Osteocyte (in vitro differentiated cells): ENCODE measurements around the gene HTR6. TPM values are rescaled to one million over a fixed set of nuclear protein-coding genes. Genes with fewer than 3 reads are reported as not detected.

ENCODE experiments used
- DNase-seq: peaks from one replicate; pipeline ENCODE4 v3.0.0; 2021; ENCODE audit warnings: mixed read lengths; ENCODE audit not compliant: unreplicated experiment; ENCODE audit errors: extremely low spot score
- H3K27ac Mint-ChIP-seq: one replicate; pipeline ENCODE4 v1.8.0; 2021; ENCODE audit warnings: mild to moderate bottlenecking, mixed read lengths; ENCODE audit not compliant: unreplicated experiment
- H3K27me3 Mint-ChIP-seq: one replicate; pipeline ENCODE4 v1.8.0; 2021; ENCODE audit warnings: mixed read lengths; ENCODE audit not compliant: unreplicated experiment
- H3K36me3 Mint-ChIP-seq: one replicate; pipeline ENCODE4 v1.8.0; 2021; ENCODE audit warnings: mixed read lengths; ENCODE audit not compliant: unreplicated experiment
- H3K4me1 Mint-ChIP-seq: one replicate; pipeline ENCODE4 v1.8.0; 2021; ENCODE audit warnings: mixed read lengths; ENCODE audit not compliant: unreplicated experiment
- H3K4me3 Mint-ChIP-seq: one replicate; pipeline ENCODE4 v1.8.0; 2021; ENCODE audit warnings: mild to moderate bottlenecking, moderate library complexity, mixed read lengths; ENCODE audit not compliant: unreplicated experiment
- H3K9me3 Mint-ChIP-seq: one replicate; pipeline ENCODE4 v1.8.0; 2021; ENCODE audit warnings: mixed read lengths; ENCODE audit not compliant: unreplicated experiment
- total RNA-seq: library from RNA; stranded (reverse); gene quantifications from 2 replicates; pipeline ENCODE4 v1.2.1, GENCODE V29; 2021
- TF ChIP-seq, protein P1 (sequence below): fragments of 200-600 bp; sonication (generic); IDR thresholded peaks from 2 replicates; pipeline ENCODE4 v1.5.0; 2021; ENCODE audit warnings: antibody characterized with exemption, mild to moderate bottlenecking, moderate library complexity

HTR6 gene
- total RNA-seq, 1 donor from 2014 or later: 0.16 TPM

DNA sequence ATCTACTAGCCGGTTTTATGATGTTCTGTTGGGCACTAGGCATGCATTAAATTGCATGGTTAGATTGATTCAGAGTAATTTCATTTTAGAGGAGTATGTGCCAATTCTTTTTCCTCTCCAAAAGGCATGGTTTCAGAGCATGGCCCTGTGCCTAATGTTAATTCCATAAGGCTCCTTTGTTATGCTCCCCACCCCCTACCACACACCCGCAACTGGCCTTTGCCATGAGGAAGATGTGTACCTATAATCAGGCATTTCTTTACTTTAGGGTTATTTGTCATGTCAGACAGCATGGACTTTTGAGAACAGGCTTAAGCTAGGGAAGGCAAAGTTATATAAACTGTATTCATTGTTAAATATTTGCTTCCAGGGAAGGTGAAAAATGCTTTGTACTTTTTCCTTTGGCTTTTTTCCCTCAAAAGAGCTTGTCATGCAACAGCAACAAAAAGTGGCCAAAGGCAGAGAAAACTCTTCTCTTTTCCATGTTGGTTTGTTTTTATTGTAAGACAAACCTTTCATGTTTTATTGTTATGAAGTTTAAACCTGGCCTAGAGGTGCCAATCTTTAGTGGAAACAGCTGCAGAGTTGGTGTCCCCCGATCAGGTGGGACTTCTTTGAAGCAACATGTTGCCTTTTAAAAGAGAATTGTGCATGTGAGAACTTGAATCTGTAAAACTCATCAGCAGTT is 44.8 kb upstream of the HTR6 start:
- Mint-ChIP-seq H3K4me3 (no peak overlapping the region), H3K36me3 (peaks cover 21% of the 10 kb centered on the region), H3K27ac (peak overlapping the region; percentile 71), H3K27me3 (no peaks in the 10 kb centered on the region), H3K9me3 (no peaks in the 10 kb centered on the region), H3K4me1 (peaks cover 82% of the 10 kb centered on the region)
- DNase-seq: no peak
- TF ChIP-seq, protein P1, sequence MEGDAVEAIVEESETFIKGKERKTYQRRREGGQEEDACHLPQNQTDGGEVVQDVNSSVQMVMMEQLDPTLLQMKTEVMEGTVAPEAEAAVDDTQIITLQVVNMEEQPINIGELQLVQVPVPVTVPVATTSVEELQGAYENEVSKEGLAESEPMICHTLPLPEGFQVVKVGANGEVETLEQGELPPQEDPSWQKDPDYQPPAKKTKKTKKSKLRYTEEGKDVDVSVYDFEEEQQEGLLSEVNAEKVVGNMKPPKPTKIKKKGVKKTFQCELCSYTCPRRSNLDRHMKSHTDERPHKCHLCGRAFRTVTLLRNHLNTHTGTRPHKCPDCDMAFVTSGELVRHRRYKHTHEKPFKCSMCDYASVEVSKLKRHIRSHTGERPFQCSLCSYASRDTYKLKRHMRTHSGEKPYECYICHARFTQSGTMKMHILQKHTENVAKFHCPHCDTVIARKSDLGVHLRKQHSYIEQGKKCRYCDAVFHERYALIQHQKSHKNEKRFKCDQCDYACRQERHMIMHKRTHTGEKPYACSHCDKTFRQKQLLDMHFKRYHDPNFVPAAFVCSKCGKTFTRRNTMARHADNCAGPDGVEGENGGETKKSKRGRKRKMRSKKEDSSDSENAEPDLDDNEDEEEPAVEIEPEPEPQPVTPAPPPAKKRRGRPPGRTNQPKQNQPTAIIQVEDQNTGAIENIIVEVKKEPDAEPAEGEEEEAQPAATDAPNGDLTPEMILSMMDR: no peak

GRCh38 chr1:19620786-19621185 is 43.9 kb upstream of the HTR6 start:
- no peak for DNase-seq
- Mint-ChIP-seq H3K4me1 (peaks cover 75% of the 10 kb centered on the region), H3K4me3 (no peak overlapping the region), H3K27me3 (no peaks in the 10 kb centered on the region), H3K27ac (peak overlapping the region; percentile 72), H3K9me3 (no peaks in the 10 kb centered on the region), H3K36me3 (peaks cover 18% of the 10 kb centered on the region)
- TF ChIP-seq, protein P1: no peak

DNA sequence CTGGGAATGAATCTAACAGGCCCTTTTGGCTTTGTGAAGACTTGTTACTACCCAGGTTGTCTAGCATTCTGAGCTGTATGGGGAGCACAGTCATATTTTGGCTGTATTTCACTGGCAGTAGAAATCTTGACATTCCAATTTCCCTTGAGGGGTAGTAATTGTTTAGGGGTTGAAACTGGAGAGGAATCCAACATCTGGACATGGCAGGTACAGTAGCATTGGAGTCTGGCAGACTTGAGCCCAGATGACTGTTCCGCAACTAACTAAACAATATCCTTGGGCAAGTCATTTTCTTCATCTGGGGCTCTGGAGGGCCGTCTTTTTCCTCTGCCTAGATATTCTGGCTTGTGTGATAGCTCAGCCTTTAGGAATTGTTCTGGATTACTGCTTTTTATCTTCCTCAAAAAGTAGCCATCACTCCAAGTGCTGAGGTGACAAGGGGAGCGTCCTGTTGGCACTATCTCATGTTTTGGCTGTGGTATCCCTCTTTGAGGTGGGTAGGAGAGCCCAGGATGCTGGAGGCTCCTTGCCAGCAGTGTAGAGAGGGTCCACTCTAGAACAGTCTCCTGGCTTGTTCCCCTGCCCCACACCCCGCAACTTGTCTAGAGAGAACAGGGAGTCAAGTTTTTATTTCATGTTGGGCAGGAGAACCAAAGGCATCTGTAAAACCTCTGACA is 43.3 kb upstream of the HTR6 start:
- no peak for DNase-seq
- TF ChIP-seq, protein P1: no peak
- Mint-ChIP-seq H3K4me1 (peaks cover 70% of the 10 kb centered on the region), H3K4me3 (no peak overlapping the region), H3K9me3 (no peaks in the 10 kb centered on the region), H3K27me3 (no peaks in the 10 kb centered on the region), H3K27ac (peak overlapping the region; percentile 72), H3K36me3 (peaks cover 21% of the 10 kb centered on the region)

DNA sequence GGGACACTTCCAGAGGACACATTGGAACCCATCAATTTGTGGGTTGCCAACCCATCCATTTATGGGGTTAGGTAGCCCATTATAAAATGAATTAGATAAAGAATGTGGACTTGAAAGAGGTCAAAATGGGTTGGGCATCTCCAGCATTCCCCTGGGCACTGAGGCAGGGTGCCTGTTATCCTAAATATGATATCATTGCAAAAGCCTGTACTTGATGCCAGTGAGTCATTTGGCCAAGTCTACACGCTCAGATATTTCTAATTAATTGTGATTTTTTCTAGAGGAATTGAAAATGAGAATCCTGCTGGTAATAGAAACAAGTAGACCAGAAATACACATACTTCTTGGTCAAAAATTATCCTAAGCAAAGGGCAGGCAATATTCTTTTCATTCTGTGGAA is 42.5 kb upstream of the HTR6 start:
- TF ChIP-seq, protein P1: no peak
- Mint-ChIP-seq H3K27me3 (no peaks in the 10 kb centered on the region), H3K27ac (peak overlapping the region; percentile 72), H3K4me3 (no peak overlapping the region), H3K4me1 (peaks cover 62% of the 10 kb centered on the region), H3K36me3 (peaks cover 28% of the 10 kb centered on the region), H3K9me3 (no peaks in the 10 kb centered on the region)
- no peak for DNase-seq

- no peak for DNase-seq
- peaks cover 35% of the 10 kb centered on the region for H3K36me3 Mint-ChIP-seq
- H3K27me3 Mint-ChIP-seq: no peaks in the 10 kb centered on the region
- TF ChIP-seq, protein P1: no peak
- H3K27ac Mint-ChIP-seq: peak overlapping the region; percentile 10
- no peaks in the 10 kb centered on the region for H3K9me3 Mint-ChIP-seq
- peaks cover 53% of the 10 kb centered on the region for H3K4me1 Mint-ChIP-seq
- no peak overlapping the region for H3K4me3 Mint-ChIP-seq
These were observed 41.2 kb upstream of the HTR6 start for GRCh38 chr1:19623523-19623922.
